ENCODE data around the gene ZNF836. TPM values are rescaled to one million over a fixed set of nuclear protein-coding genes. Genes with fewer than 3 reads are reported as not detected.

ZNF836 gene
- total and polyA plus RNA-seq, 2 of the 13 experiments (the other 11 are each of a cell fraction or from before 2014, with no cell fraction given), result 1.6 to 5.3 TPM

DNA sequence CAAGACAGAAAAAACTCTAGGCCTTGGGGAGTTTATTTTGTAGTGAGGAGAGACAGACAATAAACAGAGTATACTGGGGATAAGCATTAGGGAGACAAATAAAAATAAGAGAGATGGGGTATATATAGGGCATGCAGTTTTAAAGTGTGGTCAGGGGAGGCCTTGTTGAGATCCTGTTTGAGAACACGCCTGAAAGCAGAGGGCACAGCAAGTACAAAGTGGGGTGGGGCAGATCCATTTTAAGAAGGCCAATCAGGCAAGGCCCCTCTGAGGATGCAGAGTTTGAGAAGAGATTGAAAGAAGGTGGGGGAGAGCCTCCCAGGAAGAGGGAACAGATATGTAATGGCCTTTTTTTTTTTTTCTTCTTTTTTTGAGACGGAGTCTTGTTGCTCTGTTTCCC lies 20.5 kb upstream of the ZNF836 start (continued):
- no peak for TF ChIP-seq ZFP91 (CRISPR knock-in tag; IDR thresholded peaks at IDR 0.05; ENCODE audit: borderline replicate concordance)
- TF ChIP-seq MATR3 (CRISPR knock-in tag; IDR thresholded peaks at IDR 0.05), result no peak
- TF ChIP-seq KLF16 (CRISPR knock-in tag; IDR thresholded peaks at IDR 0.05), result no peak

DNA sequence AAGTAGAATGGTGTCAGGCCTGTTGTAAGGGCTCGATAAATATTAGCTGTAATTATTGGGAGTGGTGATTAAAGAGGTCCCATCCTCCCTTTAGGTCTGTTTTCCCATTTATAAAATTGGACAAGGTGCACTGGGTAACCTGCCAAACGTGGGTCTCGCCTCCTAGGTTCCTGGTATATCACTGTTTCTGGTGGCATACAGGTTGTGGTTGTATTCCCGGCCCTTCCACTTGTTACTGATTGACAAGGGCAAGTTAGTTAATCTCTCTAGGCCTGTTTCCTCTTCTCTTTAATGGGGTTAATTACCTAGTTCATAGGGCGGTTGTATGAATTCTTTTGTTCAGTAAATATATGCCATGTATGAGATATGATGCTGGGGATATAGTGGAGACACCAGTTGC lies 20.0 kb upstream of the ZNF836 start:
- ChIA-PET POLR2A (no interaction called here), CTCF (ENCODE audit: low intra/inter-chr PET ratio, low total read pairs) (no interaction called here)
- Histone ChIP-seq H3K79me2 (ENCODE audit: insufficient read depth, low read length) (peaks cover 63% of the 10 kb centered on the region), H2AFZ (ENCODE audit: low read length) (no peak overlapping the region), H3K36me3 (replicated peaks in 1 of 2; ENCODE audit: control insufficient read depth in 1 of 2, insufficient read depth in 2 of 2, low read length in 2 of 2) (peaks cover 7 to 33% of the 10 kb centered on the region in 2 experiments; a peak in 3 of 5 replicates), H3K4me2 (ENCODE audit: low read depth, low read length) (peak overlapping the region; percentile 91), H3K4me1 (ENCODE audit: insufficient read depth, low read length) (peaks cover 37% of the 10 kb centered on the region), H3K4me3 (replicated peaks in 1 of 3; ENCODE audit: insufficient read depth in 1 of 3, low read depth in 2 of 3, low read length in 3 of 3) (peak overlapping the region; percentile 92 to 97 (median 94)), H4K20me1 (ENCODE audit: insufficient read depth, low read length) (0 out of 2 replicates have a peak, but pooled peaks cover 3% of the 10 kb centered on the region), H3K9ac (ENCODE audit: insufficient read depth, low read depth, low read length) (peak overlapping the region; percentile 92), H3K27ac (ENCODE audit: extremely low read length, insufficient read depth, low read length) (peak overlapping the region; percentile 89), H3K9me3 (ENCODE audit: low read length) (no peaks in the 10 kb centered on the region), H3K27me3 (ENCODE audit: control insufficient read depth in 1 of 2, insufficient read depth in 2 of 2, low read length in 2 of 2) (no peaks in the 10 kb centered on the region; a peak in 1 of 5 replicates)
- 68% methylated on average over 5 of the region's 5 CpGs for WGBS (ENCODE audit: low lambda C conversion rate)
- intact Hi-C loops (cut with micrococcal nuclease; ENCODE audit: unreplicated experiment), result loop anchor here (1.0 to 5.0 kb wide), 2 partner anchors 31 to 46 kb away; no protein-coding TSS in a partner anchor
- BruUV-seq (replicated peaks), result no TSS peak
- DNase-seq (ENCODE audit: low spot score), result no peak
- in situ Hi-C loops (cut with HindIII; ENCODE audit: extremely low pct_ligation_motif_present, low pct_unique_long_range_greater_than_20kb), result no loop called here
- FAIRE-seq, result no peak
- ATAC-seq, result no peak
- TF ChIP-seq HNF1B (CRISPR knock-in tag; IDR thresholded peaks at IDR 0.05), result no peak
- no peak for TF ChIP-seq FOXK2 (IDR thresholded peaks at IDR 0.05)
- TF ChIP-seq SRSF9 (IDR thresholded peaks at IDR 0.05; ENCODE audit: borderline replicate concordance, insufficient read depth, low read depth, low read length, poor library complexity, severe bottlenecking), result no peak
- TF ChIP-seq ZBTB38 (CRISPR knock-in tag; IDR thresholded peaks at IDR 0.05), result no peak
- TF ChIP-seq ARID4A (CRISPR knock-in tag; IDR thresholded peaks at IDR 0.05; ENCODE audit: borderline replicate concordance), result no peak
- no peak for TF ChIP-seq HOXA3 (CRISPR knock-in tag; IDR thresholded peaks at IDR 0.05)
- TF ChIP-seq ZNF576 (CRISPR knock-in tag; IDR thresholded peaks at IDR 0.05), result no peak
- no peak for TF ChIP-seq ZNF781 (CRISPR knock-in tag; IDR thresholded peaks at IDR 0.05; ENCODE audit: borderline replicate concordance, not compliant biosample characterization)
- TF ChIP-seq KLF15 (CRISPR knock-in tag; IDR thresholded peaks at IDR 0.05; ENCODE audit: borderline replicate concordance), result no peak
- no peak for TF ChIP-seq HNRNPLL (IDR thresholded peaks at IDR 0.05; ENCODE audit: low read depth, low read length, poor library complexity, severe bottlenecking)
- no peak for TF ChIP-seq FOXK1 (CRISPR knock-in tag; IDR thresholded peaks at IDR 0.05; ENCODE audit: borderline replicate concordance, low read depth)
- no peak for TF ChIP-seq ZNF432 (CRISPR knock-in tag; IDR thresholded peaks at IDR 0.05; ENCODE audit: borderline replicate concordance)

Data from HepG2 (cell line).